Measurements from ENCODE around the gene FAM240B.

DNA sequence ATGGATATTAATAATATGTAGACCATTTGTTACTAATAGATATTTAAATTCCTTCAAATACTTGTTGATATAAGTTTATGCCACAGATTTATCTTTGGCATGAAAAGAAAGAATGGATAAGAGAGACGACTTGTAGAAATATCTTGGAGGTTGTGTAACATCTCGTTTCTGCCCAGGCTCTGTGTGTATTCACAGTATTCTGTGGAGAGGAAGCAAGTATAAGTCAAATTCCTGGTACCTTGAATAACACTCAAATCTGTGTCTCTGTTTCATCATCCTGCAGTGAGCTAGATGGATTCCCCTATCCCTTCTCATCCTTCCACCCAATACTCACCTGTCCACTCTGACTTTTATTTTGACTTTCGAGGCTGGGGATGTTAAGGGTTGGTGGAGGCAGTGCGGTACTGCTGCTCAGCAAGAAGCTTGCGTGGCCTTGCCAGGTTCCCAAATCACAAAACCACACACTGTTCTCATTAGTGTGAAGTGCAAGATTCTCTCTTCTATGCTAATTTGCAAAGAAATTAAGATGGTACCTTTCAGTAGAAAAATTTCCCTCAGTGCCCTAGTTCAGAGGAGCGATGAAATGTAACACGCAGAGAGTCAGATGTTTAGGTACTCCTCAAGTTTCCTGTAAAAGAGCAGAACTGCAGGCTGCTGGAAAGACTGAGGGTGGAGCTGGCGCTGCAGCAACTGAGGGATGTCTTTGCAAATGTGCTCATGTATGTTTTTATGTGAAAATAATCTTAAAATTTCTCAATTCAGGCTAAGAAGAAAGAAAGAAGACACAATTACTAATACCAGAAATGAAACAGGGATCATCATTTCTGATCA lies 57.0 kb downstream of the FAM240B start:
- no peak for TF ChIP-seq ZNF274 (IDR thresholded peaks at IDR 0.05; ENCODE audit: low read depth, low read length)
- TF ChIP-seq YY1 (IDR thresholded peaks at IDR 0.05; ENCODE audit: insufficient read depth, insufficient read length): no peak
